ENCODE measurements around the gene POLRMT. TPM values are rescaled to one million over a fixed set of nuclear protein-coding genes. Genes with fewer than 3 reads are reported as not detected.

Gene POLRMT
- total RNA-seq, 1 donor from 2014 or later, result 36.1 TPM

DNA sequence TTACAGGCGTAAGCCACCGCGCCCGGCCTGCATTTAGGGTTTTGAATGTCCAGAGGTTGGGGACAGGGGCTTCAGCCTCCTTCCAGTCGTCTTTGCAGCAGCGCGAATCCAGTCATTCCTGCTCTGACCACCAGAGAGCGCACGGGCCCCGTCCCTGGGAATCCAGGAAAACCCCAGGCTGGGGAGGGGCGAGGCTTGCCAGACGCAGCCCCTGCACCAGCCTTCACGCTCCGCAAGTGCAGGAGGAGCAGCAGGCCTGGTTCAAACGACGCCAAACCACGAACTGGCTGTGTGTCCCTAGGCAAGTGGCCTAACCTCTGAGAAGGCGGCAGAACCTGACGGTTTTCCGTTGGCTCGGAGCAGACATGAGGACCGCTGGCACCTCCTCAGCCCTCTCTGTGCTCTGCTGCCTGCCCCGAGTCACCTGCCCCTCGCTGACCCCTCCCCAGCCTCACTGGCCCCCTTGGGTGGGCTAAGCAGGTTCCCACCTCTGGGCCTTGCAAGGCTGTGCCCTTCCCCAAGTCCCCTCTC is 31.6 kb upstream of the POLRMT start:
- peak; percentile 91 for DNase-seq (ENCODE audit: low spot score)
- peak; percentile 65 for ATAC-seq
- intact Hi-C loops (cut with DNase I), result loop anchor here (2.0 kb wide), 1 partner anchor 70 kb away; no protein-coding TSS in a partner anchor

DNA sequence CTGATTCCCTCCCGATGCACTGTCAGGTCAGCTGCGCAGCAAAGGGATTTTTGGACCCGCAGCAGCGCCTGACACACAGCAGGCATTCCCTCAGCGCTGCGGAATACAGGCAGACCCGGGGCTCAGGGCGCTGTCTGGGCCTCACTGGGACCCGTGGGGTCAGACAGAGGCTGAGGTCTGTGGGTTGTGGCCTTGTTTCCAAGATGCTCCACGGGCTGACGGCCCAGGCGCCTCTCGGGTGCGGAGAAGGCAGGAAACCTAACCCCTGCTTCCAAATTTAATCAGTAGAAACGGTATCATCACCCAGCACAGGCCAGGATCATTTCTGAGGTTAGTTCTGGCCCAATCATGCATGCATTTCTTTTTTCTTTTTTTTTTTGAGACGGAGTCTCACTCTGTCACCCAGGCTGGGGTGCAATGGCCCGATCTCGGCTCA is 30.4 kb upstream of the POLRMT start:
- intact Hi-C loops (cut with DNase I), result loop anchor here (2.0 kb wide), 1 partner anchor 71 kb away; no protein-coding TSS in a partner anchor
- ATAC-seq (peak; percentile 53), DNase-seq (ENCODE audit: low spot score) (no peak)

DNA sequence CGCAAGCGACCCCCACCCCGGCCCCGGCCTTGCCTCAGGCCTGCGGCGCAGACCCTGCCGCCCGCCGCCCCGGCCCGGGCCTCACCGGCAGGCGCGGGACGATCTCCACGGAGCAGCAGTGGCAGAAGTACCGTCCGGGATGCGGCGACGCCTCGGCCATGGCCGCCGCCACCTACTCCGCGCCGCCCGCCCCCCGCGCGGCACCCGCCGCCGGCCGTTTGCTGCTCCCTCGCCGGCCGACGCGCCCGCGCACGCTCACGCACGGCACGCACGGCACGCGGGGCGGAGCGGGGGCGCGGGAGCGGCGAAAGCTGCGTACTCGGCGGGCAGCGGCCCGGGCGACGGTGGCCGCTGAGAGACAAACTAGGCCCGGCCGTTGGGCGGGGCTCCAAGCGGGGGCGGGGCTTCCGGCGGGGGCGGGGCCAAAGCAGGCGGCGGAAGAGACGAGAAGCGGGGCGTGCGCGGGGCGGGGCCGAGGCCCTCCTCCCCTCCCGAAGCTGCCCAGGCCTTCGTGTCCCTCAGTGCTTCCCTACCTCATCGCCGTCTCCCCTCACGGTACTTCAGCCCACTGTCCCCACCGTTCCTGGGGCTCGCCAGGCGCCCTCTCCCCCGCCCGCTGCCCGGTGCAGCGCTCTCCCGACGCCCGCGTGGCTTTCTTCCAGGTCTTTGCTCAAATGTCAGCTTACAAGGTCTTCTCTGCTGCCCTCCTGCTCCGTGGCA is 29.8 kb upstream of the POLRMT start, which contains the start of gene RNF126:
Gene RNF126, minus strand, starts transcription at position 253 of the 720 bp plus-strand sequence. Its CDS starts 93 bp downstream, at position 160.
- intact Hi-C loops (cut with DNase I), result no loop called here
- DNase-seq (ENCODE audit: low spot score) (peak; percentile 95), ATAC-seq (peak; percentile 88)

DNA sequence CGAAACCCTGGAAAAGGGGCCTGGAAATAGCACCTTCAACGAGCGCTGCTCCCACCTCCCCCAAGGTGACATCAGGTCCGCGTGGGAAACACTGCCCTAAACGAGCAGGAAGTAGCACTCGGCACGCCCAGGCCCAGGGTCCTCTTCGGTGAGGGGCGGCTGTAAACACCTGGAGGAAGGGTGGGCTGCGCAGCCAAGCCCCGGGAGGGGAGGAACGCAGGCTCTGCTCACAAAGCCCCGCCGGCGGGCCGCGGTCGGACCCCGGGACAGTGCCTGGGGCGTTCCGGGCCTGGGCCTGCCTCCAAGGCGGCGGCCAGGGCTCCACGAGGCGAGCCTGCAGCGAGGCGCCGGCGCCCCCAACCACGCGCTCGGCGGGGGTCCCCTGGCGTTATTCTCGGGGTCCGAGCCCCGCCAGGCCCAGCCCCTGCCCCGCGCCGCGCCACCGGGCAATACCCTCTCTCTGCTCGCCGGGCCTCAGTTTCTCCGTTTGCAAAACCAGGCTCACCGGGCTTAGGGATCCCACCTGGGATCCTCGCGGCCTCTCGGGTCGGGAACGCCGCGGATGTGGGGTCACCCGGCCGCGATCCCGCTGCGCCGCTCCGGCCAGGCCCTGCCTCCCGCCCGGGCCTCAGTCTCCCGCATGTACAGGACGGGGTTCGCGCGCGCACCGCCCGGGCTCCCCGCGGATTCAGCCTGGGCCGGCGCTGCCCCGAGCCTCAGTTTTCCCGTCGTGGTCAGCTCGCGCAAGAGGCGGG is 29.0 kb upstream of the POLRMT start:
- intact Hi-C loops (cut with DNase I), result no loop called here

DNA sequence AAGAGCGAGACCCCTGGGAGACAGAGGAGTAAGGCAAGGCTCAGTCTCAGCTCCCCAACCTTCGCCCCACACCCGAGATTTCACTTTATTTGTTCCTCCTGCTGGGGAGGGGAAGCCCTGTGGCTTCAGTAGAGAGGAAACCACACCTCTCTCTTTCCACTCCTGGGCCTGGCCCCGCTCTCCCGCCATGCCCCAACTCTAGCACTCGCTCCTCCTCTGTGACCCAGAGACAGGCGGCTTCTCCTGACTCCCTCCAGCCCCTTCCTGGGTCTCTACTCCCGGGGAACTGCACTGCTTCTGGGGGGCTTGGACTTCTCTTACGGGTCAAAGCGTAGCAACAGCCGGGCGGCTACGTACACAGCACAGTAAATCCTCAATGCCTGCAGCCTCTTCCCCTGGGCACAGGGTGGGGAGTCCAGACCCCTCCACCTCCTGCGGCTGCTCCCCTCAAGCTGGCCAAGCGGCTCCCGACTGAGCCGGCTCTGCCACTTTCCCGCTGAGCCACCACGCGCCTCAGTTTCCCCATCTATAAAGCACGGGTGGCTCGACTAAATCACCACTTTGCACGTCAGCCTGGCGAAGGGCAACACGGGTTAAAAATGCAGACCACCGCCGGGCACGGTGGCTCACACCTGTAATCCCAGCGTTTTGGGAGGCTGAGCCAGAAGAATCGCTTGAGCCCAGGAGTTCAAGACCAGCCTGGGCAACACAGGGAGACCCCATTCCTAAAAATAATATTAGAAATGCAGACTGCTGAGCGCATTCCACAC is 28.3 kb upstream of the POLRMT start:
- DNase-seq (ENCODE audit: low spot score), result no peak
- ATAC-seq, result no peak
- intact Hi-C loops (cut with DNase I), result no loop called here

More for the DNA sequence above, 29.0 kb upstream of the POLRMT start:
- ATAC-seq, result no peak
- no peak for DNase-seq (ENCODE audit: low spot score)

DNA sequence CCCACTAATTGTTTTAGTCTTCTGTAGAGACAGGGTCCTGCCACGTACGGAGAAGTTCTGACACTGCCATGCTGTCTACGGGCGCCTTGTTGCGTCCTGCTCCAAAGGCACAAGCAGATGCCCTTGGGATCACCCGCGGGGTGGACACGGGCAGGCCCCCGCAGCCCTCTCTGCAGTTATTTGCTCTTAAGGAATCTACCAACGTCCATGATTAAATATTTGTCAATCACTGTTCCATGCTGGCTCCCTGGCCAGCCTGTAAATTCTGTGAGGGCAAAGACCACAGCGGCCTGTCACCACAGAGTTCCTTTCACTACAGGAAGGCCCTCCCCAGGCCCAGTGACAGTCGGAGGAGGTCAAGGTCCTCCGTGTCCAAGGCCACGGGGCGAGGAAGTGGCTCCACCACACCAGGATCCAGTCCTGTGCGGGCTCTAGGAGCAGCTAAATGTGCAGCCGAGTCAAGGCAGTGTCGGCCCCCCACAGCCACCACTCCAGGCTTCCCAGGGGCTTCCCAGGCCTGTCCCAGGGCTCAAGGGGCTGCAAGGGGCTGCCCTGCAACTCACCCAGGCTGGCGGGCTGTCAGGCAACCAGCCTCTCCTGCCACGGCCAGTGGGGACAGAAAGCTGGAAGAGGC is 27.6 kb upstream of the POLRMT start:
- ATAC-seq (no peak), DNase-seq (ENCODE audit: low spot score) (no peak)
- intact Hi-C loops (cut with DNase I), result no loop called here

DNA sequence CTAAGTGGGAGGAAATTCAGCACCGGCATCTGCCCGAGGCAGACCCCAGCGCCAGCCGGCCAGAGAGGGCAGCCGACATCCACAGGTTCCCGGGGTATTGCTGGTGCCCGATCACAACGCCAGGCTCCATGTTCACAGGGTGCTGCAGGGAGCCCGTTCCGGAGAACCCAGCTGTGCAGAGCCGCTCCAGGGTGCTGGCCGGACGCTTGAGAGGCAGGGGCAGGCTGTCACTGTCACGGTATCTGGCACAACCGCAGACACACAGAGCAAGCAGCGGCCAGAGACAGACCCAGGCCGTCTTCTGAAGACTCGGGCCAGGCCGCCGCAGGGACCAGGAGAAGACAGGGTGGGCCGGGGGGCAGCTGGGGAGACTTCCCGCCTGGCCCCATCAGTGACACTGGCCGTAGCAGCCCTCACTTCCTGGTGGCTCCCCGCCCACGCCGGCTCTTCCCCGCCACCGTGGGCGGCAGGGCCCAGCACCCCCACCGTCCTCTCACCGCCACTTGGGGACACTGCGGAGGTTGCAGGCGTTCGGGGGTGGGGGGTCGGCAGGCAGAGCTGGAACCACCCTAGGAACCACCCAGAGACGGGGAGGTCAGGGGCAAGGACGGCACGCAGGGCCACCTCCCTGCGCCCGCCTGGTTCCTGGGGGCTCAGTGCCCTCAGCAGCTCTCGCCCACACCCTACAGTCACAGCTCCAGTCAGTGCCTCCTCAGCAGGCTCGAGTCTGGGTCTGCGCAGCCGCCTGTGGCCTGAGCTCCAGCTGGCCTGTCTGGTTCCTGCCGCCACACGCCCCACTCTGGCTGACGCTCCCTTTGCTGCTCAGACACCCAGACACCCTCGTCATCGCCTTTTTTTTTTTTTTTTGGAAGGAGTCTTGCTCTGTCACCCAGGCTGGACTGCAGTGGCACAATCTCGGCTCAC is 25.8 kb upstream of the POLRMT start:
- ATAC-seq (no peak), DNase-seq (ENCODE audit: low spot score) (no peak)
- intact Hi-C loops (cut with DNase I), result no loop called here

DNA sequence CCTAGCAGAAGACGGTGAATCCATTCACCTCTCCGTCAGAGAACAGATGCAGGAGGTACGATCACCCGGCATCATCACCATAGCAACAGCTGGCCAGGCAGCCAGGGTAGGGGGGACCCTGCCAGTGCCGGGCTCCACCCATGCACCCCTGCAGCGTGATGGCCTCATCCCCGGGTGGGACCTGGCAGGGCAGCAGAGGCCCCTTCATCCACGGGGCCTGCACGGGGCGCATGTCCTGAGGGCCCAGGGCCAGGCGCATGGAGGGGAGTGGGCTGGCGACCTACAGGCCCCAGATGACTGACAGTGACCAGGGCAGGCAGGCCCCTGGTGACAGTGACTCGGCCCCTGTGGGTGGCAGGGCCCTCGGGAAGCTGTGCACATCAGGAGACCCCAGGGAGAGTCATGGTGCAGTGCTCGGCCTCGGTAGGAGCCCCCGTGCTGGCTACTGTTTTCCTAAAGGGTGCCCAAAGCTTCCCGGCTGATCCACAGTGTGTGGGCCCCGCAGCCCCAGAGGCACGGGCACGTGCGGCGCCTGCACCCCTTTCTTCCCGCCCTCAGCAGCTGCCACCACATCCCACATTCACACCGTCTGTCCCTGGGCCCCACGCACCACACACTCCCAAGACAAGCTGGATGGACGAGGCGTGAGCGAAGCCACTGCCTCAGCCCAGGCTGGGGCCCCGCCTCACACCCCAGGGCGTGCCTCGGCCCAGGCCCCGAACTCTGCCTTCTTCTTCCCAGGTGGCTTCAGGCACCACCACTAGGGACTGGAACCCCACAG is 24.9 kb upstream of the POLRMT start:
- intact Hi-C loops (cut with DNase I), result no loop called here
- ATAC-seq (no peak), DNase-seq (ENCODE audit: low spot score) (no peak)

DNA sequence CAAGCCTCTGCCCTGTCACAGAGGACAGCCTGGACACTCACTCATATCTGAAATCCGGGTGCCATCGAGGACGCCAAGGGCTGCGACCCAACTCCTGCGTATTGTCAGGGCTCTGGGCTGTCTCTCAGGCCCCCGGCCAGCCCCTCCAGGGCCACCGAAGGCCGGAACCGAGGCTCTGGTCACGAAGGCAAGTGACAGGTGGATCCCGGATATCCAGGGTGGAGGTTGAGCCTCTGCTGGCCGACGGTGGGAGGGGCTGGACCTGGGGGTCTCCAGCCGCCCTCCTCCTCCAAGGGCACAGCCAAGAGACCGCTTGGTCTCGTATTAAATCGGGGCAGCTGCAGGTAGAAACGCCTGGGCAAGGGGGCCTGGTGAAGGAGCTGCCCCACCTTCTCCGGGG is 24.3 kb upstream of the POLRMT start:
- DNase-seq (ENCODE audit: low spot score), result no peak
- intact Hi-C loops (cut with DNase I), result no loop called here
- ATAC-seq, result no peak

DNA sequence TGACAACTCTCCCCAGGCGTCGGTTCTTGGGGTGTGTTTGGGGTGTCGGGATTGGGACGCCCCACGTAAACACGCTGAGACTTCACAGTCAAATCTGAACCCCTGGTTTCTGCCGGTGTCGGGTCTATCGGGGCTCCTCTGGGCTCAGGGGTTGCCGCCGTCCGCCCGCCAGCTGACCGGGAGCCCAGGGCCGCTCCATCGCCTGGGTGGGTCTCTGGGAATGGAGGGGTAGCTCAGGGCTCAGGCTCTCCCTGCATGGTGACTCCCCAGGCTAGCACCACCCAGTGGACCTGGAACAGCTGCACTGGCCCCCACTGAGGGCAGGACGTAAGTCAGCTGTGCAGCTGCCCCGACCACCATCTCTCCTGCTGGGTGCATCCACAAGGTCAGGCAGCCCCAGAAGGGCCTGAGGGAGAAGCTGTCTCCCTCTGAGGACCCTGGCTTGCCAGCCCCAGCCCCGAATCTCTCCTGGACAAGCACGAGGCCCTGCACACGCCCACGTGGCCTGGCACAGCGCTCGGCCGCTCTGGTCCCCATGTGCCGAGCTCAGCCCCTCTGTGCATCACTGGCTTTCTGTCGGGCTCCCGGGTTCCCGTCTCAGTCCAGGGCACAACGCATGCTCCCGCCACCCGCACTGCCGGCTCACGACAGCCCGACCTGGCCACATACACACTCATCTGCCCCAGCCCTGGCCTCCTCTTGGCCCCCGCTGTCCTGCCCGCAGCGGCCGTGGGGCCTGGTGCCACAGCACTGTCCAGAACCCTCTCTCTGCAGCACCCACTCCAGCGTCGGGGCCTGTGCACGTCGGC is 23.6 kb upstream of the POLRMT start:
- no peak for DNase-seq (ENCODE audit: low spot score)
- no peak for ATAC-seq
- intact Hi-C loops (cut with DNase I), result no loop called here

DNA sequence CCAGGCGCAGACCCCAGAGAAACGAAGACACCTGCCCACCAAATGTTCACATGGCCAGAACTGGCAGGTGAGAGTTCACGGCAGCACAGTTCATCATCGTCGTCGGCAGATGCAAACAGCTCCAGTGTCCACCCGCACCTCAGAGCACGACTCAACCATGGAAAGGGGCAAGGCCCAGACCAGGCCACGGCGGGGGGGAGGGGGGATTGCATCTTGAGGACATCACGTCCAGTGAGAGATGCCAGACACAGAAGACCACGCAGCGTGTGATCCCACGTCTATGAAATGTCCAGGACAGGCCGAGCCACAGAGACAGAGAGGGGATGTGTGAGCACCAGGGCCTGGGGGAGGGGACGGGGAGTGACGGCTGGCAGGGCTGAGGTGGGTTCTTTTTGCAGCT is 22.4 kb upstream of the POLRMT start:
- no peak for ATAC-seq
- intact Hi-C loops (cut with DNase I), result no loop called here
- no peak for DNase-seq (ENCODE audit: low spot score)

DNA sequence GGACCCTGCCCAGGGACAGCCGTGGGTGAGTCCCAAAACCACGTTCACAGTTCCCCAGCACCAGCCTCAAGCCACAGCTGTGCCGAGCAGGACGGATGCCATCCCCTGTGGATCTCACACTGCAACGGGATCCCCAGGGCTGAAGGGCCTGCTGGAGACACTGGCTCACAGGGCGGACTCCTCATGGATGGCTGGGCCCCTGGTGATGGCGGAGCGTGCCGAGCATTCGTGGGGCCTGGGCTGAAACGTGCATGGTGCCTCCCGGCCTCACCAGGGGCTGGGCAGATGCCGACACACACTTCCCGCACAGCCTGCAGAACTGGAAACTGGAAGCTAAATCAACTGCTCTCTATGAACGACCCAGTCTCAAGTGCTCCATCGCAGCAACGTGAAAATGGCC is 20.1 kb upstream of the POLRMT start:
- ATAC-seq, result no peak

DNA sequence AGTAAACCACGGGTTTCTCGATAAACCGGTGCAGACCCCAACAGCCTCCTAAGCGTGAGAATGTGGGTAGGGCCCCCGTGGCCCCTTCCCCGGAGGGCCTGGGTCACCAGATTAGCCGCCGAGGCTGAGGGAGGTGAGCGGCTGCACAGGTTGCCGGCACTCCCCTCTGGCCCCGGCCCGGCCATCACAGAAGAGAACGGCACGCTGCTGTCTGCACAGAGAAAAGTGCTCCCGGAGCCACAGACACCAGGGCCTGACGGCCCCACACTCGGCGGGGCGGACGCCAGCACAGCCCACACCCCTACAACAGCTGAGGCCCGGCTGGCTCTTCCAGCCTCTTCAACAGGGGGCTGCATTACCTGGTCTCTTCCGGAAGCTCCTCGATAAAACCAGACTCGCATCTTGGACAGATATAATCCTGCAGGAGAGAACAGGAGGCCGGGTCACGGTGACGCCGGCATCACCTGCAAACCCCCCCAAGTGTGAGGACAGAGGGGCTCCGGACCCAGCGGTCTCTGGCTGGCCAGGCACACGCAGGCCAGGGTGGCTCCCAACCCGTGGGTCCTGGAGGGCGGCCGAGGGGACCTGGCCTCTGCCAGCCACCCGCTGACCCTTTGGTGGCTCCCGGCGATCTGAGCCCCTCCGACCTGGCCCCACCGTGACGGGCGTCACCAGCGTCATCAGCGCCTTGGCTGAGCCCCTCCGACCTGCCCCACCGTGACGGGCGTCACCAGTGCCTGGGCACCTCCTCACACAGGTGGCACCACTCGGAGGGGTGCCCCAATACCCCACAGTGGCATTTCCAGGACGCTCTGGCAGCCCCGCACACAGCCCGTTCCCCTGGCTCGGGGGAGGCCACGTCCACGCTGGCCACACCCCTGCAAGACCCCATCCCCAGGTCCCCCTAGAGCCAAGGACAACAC is 19.4 kb upstream of the POLRMT start:
- intact Hi-C loops (cut with DNase I), result no loop called here
- no peak for DNase-seq (ENCODE audit: low spot score)
- ATAC-seq, result no peak

More for the DNA sequence above, 20.1 kb upstream of the POLRMT start:
- DNase-seq (ENCODE audit: low spot score), result no peak
- intact Hi-C loops (cut with DNase I), result no loop called here

DNA sequence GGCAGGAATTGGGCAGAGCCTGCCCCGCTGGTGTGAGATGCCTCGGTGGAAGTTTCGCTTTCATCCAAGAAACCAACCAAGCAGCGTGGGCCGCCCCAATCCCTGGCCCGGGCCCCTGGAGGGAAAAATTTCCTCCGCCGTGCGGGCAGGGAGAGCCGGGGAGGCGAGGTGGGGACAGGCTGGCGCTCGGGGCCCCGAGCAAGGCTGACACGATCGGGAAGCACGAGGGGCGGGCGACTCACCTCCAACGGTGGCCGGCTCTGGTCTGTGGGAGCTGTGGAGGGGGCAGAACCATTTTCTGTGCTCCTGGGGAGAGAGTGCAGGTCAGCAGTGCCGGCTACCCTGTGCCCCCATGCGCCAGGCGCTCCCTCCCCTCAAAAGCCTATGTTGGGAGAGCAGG is 18.7 kb upstream of the POLRMT start:
- intact Hi-C loops (cut with DNase I), result no loop called here
- DNase-seq (ENCODE audit: low spot score), result no peak
- ATAC-seq, result no peak

DNA sequence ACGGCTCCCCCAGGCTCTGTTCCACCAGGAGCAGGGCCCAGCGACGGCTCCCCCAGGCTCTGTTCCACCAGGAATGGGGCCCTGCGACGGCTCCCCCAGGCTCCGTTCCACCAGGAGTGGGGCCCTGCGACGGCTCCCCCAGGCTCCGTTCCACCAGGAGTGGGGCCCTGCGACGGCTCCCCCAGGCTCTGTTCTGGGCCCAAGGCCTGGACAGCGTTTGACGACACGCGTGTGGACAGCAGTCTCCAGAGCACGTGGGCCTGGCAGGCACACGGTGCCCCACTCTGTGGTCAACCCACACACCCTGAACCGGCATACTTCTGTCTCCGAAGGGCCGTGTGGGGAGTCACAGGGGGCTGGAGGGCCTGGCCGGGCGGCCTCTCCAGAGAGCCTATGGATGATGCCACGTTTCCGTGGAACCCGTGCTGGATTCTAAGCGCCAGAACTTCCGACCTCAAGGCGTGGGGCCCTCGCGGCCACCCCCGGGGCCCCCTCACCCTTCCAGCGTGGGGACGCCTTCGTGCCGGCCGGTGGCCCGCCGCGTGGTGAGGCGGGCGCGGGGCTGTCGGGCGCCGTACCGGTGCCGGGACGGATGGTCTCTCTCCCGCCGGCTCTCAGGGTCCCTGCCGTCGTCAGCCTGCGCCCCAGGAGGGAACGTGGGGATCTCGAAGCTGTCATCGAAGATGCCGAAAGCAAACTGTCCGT is 17.9 kb upstream of the POLRMT start:
- ATAC-seq, result no peak
- no peak for DNase-seq (ENCODE audit: low spot score)
- intact Hi-C loops (cut with DNase I), result no loop called here

Measured in sciatic nerve (tissue), 2 donors.